Tibial nerve (tissue), 4 donors: ENCODE results near the gene FBXW11. TPM values are rescaled to one million over a fixed set of nuclear protein-coding genes. Genes with fewer than 3 reads are reported as not detected.

Experiments used
- DNase-seq, 2 donors: peaks; one replicate each; pipeline ENCODE4 v3.0.0-alpha.2; 2019; ENCODE audit warnings: low spot score in 2 of 2
- H3K27ac ChIP-seq, 4 donors: fragments of 200-600 bp; sonication (generic) in 3 of 4; one replicate each; pipeline ENCODE4 v1.5.1; 2017 to 2019; ENCODE audit warnings: mild to moderate bottlenecking in 1 of 4
- H3K27me3 ChIP-seq, 2 donors: fragments of 200-600 bp; sonication (generic) in 1 of 2; one replicate each; pipeline versions ENCODE4 v1.5.1 to v1.6.0; 2017 to 2019
- H3K36me3 ChIP-seq, 3 donors: fragments of 200-600 bp; sonication (generic); one replicate each; pipeline ENCODE4 v1.5.1; 2018 to 2019
- H3K4me1 ChIP-seq, 4 donors: fragments of 200-600 bp; sonication (generic) in 3 of 4; one replicate each; pipeline ENCODE4 v1.5.1; 2017 to 2019
- H3K4me3 ChIP-seq, 4 donors: fragments of 200-600 bp; sonication (generic) in 3 of 4; one replicate each; pipeline ENCODE4 v1.5.1; 2017 to 2019; ENCODE audit warnings: mild to moderate bottlenecking in 1 of 4, moderate library complexity in 1 of 4
- H3K9me3 ChIP-seq, 4 donors: fragments of 200-600 bp; sonication (generic) in 3 of 4; one replicate each; pipeline ENCODE4 v1.5.1; 2017 to 2019
- EP300 ChIP-seq, 2 donors: sonication (generic); formaldehyde crosslinking; IDR thresholded peaks; one replicate each; pipeline ENCODE4 v1.6.1; 2017; ENCODE audit warnings: antibody characterized with exemption in 2 of 2, mild to moderate bottlenecking in 1 of 2
- POLR2A ChIP-seq, 2 donors: fragments of 450-650 bp; IDR thresholded peaks; one replicate each; pipeline ENCODE4 v1.6.1; 2017; ENCODE audit warnings: antibody characterized with exemption in 2 of 2, mild to moderate bottlenecking in 2 of 2, moderate library complexity in 2 of 2
- WGBS, 2 donors: methylation state at CpG; one replicate each; pipeline ENCODE4 v1.1.5; 2018; 5-methylcytosine and 5-hydroxymethylcytosine counted together
- total RNA-seq, 4 donors: library from RNA; depleted of rRNA; stranded (reverse); fragments of >200 nt; gene quantifications; one replicate each; pipeline ENCODE4 v1.1.0, GENCODE V29; 2016
- TF ChIP-seq, protein P1 (sequence below), 5 experiments: fragments of 200-600 bp in 3 of 5; fragments of 450-650 bp in 2 of 5; sonication (generic) in 3 of 5; IDR thresholded peaks; one replicate each; pipeline ENCODE4 v1.5.1; 2016 to 2019; ENCODE audit warnings: antibody characterized with exemption in 5 of 5, mild to moderate bottlenecking in 3 of 5, moderate library complexity in 2 of 5

The FBXW11 gene
- total RNA-seq = 10 to 100 TPM; 49.2 to 96.4 (median 73.4) TPM

DNA sequence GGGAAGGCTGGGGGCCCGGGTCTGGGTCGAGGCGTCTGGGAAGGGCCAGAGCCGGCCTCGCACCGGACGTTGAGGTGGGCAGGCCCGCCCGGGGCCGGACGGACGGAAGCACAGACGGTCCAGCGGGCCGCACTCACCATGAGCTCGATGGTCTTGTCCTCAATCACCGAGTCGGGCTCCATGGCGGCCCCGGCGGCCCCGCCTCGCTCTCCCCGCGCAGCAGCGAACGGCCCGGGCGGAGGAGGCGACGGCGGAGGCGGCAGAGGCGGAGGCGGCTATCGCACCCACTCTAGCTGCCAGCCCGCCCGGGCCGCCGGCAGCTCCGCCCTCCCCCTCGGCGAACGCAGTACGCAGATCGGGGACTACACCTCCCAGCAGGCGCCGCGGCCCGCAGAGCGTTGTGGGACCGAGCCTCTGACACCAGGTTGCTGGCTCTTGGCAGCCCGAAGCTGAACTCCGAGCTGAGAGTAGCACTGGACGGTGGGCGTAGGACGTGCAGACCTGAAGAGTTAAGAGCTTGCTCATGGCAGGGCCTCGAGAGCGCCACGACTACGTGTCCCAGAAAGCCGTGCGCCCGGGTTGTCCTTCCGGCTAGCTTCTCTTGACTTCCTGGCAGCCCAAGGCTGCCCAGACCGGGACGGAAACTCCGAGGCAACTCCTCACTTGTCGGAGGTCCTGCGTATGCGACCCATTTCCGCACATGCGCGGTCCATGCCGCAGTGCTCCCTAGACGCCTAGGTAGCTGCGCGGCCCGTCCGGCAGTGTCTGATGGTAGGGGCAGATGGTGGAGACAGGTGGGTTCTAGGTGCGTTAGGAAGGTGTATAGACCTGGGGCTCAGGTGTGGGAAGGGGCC lies at the start of gene FBXW11:
Gene FBXW11 (minus strand): TSS at position 318 of the 854 bp plus-strand sequence. CDS start 136 bp downstream, at position 182.
- 0% methylated on average over 26 to 67 of the region's 81 CpGs for WGBS, 2 donors
- no peaks in the 10 kb centered on the region for H3K27me3 ChIP-seq
- peak within 1 kb of the TSS; percentile 94 to 96 (median 95) for H3K27ac ChIP-seq
- DNase-seq = peak; percentile 81 to 87
- H3K9me3 ChIP-seq = no peaks in the 10 kb centered on the region
- peaks cover 0 to 52% (median 31%) of the 10 kb centered on the region in 4 donors for H3K4me1 ChIP-seq
- H3K4me3 ChIP-seq = peak within 1 kb of the TSS; percentile 88 to 98 (median 92)
- H3K36me3 ChIP-seq = no peaks in the 10 kb centered on the region
- TF ChIP-seq EP300 (IDR thresholded peaks at IDR 0.05) = peak; percentile 82 to 92
- TF ChIP-seq, protein P1, sequence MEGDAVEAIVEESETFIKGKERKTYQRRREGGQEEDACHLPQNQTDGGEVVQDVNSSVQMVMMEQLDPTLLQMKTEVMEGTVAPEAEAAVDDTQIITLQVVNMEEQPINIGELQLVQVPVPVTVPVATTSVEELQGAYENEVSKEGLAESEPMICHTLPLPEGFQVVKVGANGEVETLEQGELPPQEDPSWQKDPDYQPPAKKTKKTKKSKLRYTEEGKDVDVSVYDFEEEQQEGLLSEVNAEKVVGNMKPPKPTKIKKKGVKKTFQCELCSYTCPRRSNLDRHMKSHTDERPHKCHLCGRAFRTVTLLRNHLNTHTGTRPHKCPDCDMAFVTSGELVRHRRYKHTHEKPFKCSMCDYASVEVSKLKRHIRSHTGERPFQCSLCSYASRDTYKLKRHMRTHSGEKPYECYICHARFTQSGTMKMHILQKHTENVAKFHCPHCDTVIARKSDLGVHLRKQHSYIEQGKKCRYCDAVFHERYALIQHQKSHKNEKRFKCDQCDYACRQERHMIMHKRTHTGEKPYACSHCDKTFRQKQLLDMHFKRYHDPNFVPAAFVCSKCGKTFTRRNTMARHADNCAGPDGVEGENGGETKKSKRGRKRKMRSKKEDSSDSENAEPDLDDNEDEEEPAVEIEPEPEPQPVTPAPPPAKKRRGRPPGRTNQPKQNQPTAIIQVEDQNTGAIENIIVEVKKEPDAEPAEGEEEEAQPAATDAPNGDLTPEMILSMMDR (IDR thresholded peaks at IDR 0.05) = peak in 2 of 5 experiments; percentile 7 to 51
- TF ChIP-seq POLR2A (IDR thresholded peaks at IDR 0.05) = peak; percentile 50 to 73

DNA sequence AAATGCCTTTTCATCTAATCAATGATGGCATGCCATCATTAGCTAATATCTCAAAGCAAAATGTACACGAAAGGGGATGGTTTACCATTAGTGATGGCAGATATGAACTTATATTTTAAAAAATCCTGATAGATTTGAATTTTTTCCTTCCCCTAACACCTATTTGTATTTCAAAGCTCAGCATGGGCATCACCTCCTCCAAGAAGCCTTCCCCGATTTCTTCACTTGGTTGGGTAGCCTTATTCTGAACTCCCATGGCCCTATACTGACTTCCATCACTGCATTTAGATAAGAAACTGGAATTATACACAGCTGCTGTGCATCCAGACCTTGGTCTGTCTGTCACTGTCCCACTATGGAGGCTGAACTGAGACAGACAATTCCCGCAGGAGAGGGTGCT lies 49.6 kb upstream of the FBXW11 start:
- H3K27me3 ChIP-seq = no peaks in the 10 kb centered on the region
- no peak for TF ChIP-seq EP300 (IDR thresholded peaks at IDR 0.05)
- TF ChIP-seq POLR2A (IDR thresholded peaks at IDR 0.05) = no peak
- TF ChIP-seq, protein P1 (IDR thresholded peaks at IDR 0.05) = no peak
- no peaks in the 10 kb centered on the region for H3K9me3 ChIP-seq
- peaks cover 0 to 98% (median 13%) of the 10 kb centered on the region in 3 donors for H3K36me3 ChIP-seq
- H3K4me3 ChIP-seq = no peak overlapping the region
- H3K4me1 ChIP-seq = peaks cover 0 to 10% (median 0%) of the 10 kb centered on the region in 4 donors
- H3K27ac ChIP-seq = no peak overlapping the region
- DNase-seq = no peak
- WGBS, 2 donors = 96 to 97% methylated on average over 3 of the region's 3 CpGs

DNA sequence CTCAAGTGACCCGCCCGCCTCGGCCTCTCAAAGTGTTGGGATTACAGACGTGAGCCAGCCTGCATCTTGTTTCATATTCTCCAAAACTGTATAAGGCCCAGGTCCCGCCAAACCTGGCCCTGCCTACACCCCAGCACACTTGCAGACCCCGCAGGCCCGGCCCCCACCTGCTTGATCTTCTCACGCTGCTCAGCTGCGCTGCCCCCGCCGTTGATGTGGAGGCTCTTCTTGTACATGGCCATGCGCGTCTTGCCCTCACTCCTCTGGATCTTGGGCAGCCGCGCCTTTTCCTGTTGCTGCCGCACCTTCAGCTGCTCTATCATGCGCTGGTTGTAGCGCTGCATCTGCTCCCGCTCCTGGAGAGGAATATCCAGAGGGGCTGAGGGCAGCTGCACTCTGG lies 49.0 kb upstream of the FBXW11 start:
- TF ChIP-seq EP300 (IDR thresholded peaks at IDR 0.05) (no peak), POLR2A (IDR thresholded peaks at IDR 0.05) (no peak)
- TF ChIP-seq, protein P1 (IDR thresholded peaks at IDR 0.05) = no peak
- 92 to 95% methylated on average over 19 of the region's 19 CpGs for WGBS, 2 donors

GRCh38 chr5:172054611-172055153 lies 48.2 kb upstream of the FBXW11 start:
- H3K27ac ChIP-seq = peak overlapping the region in 1 of 4 donors; percentile 11
- H3K4me3 ChIP-seq = no peak overlapping the region
- H3K36me3 ChIP-seq = peaks cover 0 to 98% (median 15%) of the 10 kb centered on the region in 3 donors
- H3K4me1 ChIP-seq = peaks cover 0 to 10% (median 0%) of the 10 kb centered on the region in 4 donors
- H3K27me3 ChIP-seq = no peaks in the 10 kb centered on the region
- no peak for TF ChIP-seq EP300 (IDR thresholded peaks at IDR 0.05)
- no peak for TF ChIP-seq POLR2A (IDR thresholded peaks at IDR 0.05)
- TF ChIP-seq, protein P1 (IDR thresholded peaks at IDR 0.05) = no peak
- no peak for DNase-seq
- no peaks in the 10 kb centered on the region for H3K9me3 ChIP-seq
- whole genome bisulfite sequencing, 2 donors = 85 to 86% methylated on average over 10 to 11 of the region's 11 CpGs

More for the DNA sequence above, 49.0 kb upstream of the FBXW11 start:
- no peak overlapping the region for H3K27ac ChIP-seq
- DNase-seq = no peak
- H3K4me3 ChIP-seq = no peak overlapping the region
- H3K27me3 ChIP-seq = no peaks in the 10 kb centered on the region
- H3K9me3 ChIP-seq = no peaks in the 10 kb centered on the region
- H3K4me1 ChIP-seq = peaks cover 0 to 10% (median 0%) of the 10 kb centered on the region in 4 donors
- peaks cover 0 to 98% (median 13%) of the 10 kb centered on the region in 3 donors for H3K36me3 ChIP-seq
